HG02623 (cell line): Measurements from ENCODE around the gene ELF2.
"Not testable (repeated sequence)": the region's sequence is repeated elsewhere in the genome, so short reads cannot be mapped to it uniquely, and the experiment has no call there.

Source experiments
- ATAC-seq: cut with Tn5 transposase; IDR thresholded peaks from one replicate; pipeline ENCODE4 v1.9.1; 2021; ENCODE audit warnings: moderate library complexity; ENCODE audit not compliant: unreplicated experiment

The ELF2 gene

DNA sequence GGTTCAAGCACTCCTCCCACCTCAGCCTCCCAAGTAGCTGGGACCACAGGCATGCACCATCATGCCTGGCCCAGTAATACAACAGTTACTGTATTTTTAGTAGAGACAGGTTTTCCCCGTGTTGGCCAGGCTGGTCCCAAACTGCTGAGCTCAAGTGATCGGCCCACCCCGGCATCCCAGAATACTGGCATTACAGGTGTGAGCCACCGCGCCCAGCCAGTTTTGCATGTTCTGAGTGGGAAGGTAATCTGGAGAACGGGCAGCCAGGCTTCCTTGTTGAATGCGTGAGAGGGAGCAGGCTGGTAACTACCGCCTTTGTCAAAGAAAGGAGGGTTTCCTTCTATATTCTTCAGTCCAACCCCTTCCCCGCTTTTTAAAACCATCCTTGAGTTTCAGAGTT is 152.3 kb downstream of the ELF2 start:
- ATAC-seq, result no peak

GRCh38 chr4:139022835-139023234 is 154.2 kb downstream of the ELF2 start:
- no peak for ATAC-seq

- ATAC-seq, result not testable (repeated sequence)
Measured at GRCh38 chr4:139021071-139021470, 155.9 kb downstream of the ELF2 start.

GRCh38 chr4:139020384-139020783 is 156.6 kb downstream of the ELF2 start:
- no peak for ATAC-seq

DNA sequence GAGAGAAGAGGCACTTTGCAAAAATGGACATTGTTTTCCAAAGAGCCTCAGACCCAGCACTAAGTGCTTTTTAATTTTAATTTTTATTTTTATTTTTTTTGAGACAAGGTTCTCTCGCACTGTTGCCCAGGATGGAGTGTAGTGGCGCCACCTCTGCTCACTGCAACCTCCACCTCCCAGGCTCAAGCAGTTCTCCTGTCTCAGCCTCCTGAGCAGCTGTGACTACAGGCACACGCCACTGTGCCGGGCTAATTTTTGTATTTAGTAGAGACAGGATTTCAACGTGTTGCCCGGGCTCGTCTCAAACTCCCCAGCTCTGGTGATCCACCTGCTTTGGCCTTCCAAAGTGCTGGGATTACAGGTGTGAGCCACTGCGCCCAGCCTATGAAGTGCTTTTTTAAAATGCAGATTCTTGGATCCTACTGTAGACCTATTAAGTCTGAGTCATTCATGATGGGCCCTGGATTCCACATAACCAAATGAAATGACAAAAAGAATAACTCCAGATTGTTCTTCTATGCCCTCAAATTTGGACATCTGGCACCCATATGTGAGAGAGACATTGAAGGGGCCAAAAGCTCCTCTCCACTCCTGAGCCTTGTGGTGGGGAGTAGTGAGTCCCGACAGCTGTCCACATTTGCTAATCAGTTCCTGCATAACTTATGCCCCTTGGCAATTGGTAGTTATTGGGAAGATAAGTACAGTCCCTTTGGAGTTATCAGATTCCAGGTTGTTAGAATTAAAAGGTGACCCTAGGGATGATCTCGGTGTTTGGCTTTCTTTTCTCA is 157.9 kb downstream of the ELF2 start:
- ATAC-seq, result no peak

GRCh38 chr4:139018501-139018900 is 158.5 kb downstream of the ELF2 start:
- no peak for ATAC-seq

DNA sequence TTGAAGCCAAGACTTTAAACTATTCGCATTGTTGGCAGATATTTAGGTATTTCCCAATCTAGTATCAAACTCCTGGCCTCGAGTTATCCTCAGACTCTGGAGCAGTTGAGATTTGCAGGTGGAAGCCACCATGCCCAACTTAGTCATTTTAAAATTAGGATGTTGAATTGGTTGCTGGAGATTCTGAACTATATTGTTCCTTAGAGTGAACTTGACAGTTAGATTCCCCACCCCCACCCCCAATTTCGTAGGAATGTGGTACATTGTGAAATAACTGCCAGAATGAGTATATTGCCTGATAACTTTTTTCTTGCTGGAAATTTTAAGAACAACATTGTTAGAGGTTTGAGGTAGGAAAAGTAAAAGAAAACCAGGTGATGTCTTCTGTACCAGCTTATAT is 159.2 kb downstream of the ELF2 start:
- no peak for ATAC-seq

GRCh38 chr4:139015948-139016471 is 161.0 kb downstream of the ELF2 start:
- ATAC-seq, result peak; percentile 31

GRCh38 chr4:139015269-139015947 is 161.6 kb downstream of the ELF2 start, which contains the start of gene NOCT:
NOCT (plus strand) TSS chr4:139015781; CDS start chr4:139015982, 201 bp downstream.
- ATAC-seq, result peak; percentile 94

DNA sequence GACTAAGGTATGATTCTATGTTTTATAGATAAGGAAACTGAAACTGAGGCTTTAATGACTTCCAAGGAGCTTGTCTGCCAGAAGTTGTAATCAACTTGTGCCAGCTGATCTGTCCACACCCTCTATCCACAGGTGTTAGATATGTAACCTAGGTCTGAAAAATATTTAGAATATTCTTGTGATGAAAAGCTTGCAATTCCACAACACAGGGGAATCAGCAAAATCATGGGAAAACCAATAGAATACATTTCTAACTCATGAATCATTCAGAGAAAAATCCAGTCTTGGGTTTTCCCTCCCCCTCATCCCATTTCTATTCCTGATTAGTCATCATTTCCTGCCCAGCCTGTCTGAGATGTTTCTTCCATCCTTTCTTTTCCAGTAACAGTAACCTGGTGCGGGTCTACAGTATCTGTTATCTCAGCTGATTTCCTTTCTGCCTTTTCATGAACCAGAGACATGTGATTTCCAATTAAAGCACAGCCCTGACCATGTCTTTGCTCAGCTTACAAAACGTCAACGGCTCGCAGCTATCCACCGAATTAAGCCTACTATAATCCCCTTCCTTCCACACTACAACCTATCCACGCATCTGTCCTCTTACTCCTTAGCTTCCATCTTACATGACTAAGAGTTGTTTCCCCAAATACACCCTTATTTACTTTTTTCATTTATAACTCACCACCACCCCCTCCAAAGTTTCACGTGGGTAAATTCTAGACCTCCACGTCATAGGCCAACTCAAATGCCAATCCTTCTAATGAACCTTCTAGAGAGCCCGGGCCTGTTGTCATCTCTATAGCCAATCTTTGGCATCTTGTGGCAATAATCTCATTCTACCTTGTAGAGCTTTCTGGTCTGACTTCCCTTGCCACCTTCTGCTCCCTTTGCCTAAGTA is 162.4 kb downstream of the ELF2 start:
- ATAC-seq, result no peak

GRCh38 chr4:139011225-139011950 is 165.6 kb downstream of the ELF2 start:
- ATAC-seq, result no peak

- no peak for ATAC-seq
Measured at GRCh38 chr4:139009702-139010101, 167.3 kb downstream of the ELF2 start.

DNA sequence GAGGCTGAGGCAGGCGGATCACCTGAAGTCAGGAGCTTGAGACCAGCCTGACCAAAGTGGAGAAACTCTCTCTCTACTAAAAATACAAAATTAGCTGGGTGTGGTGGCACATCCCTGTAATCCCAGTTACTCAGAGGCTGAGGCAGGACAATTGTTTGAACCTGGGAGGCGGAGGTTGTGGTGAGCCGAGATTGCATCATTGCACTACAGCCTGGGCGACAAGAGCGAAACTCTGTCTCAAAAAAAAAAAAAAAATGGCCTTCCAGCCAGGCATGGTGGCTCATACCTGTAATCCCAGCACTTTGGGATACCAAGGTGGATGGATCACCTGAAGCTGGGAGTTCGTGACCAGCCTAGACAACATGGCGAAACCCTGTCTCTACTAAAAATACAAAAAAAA is 168.7 kb downstream of the ELF2 start:
- not testable (repeated sequence) for ATAC-seq

DNA sequence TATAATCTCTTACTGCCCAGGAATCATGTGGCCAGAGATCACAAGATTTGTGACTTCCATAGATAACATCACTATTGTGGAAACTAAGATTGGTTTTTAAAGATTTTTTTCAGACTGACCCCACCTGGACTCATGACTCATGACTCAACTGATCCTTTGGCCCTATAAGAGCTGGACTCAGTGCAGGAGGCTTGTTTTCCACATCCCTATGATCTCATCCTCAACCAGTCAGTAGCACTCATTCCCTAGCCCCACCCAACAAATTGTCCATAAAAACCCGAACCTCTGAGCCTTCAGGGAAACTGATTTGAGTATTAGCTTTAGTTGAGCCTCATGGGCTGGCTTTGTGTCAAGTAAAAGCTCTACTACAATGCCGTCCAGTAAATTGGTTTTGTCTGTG is 169.4 kb downstream of the ELF2 start:
- ATAC-seq, result no peak
